Activated CD4-positive, alpha-beta T cell treated with anti-CD3 and anti-CD28 coated beads, Interleukin-2, Interleukin-6, amounts not matched to agents 100 ng/mL and 50 ng/mL, durations not matched to agents 16 hours and 8 hours (primary cell): ENCODE data around the gene ZFYVE28.
"Not testable (repeated sequence)": the region's sequence is repeated elsewhere in the genome, so short reads cannot be mapped to it uniquely, and the experiment has no call there.

Experiments
- DNase-seq: peaks from one replicate; pipeline ENCODE4 v3.0.0-alpha.2; 2020

ZFYVE28 gene

DNA sequence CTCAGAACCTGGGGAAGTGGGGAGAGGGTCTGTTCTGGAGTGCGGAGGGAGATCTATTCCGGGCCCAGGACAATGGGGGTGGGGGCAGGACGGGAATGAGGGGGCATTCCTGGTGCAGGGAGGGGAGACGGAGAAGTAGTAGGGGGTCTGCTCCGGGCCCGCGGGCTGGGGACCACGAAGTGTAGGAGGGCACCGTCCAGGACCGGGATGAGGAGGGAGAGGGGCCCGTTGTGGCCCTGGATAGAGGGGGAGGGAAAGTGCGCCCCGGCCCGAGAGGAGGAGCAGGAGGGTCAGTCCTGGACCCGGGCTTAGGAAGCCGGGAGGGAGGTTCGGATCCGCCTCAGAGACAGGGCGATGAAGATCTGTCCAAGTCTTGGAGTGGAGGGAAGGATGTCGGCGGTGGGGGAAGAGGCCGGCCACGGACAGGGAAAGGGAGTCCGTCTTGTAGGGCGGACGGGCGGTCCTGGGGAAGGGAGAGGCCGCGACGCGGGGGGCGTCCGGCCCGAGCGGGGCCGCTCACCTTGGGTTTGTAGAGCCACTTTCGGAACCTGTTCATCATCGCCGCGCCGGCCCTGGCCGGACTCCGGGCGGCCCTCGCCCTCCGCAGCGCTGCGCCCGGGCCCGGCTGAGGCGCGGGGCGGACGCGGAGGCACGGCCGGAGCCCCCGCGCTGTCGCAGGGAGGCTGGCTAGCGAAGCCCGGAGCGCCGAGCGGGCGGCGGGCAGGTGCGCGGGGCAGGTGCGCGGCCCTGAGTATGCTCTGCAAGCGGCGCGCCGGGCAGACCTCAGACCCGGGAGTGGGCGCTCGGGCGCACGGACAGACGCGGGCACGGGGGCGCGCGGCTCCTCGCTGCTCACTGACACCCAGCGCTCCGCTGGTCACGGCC lies at the start of gene ZFYVE28:
Gene ZFYVE28, minus strand, starts transcription at position 881 of the 885 bp plus-strand sequence. Its CDS starts 322 bp downstream, at position 559.
- DNase-seq: no peak

DNA sequence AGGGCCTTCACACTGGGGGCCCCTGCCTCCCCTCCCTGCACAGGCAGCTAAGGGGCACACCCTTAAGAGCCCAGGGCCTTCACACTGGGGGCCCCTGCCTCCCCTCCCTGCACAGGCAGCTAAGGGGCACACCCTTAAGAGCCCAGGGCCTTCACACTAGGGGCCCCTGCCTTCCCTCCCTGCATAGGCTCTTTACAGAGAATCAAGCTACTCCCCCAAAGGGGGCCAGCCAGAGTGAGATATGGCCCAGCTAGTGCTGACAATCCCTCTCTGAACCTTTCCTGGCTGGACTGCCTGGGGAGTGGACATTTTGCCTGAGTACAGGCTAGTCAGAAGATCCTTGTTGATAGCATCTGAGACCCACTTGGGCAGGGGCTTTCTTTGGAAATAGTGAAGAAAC lies 47.1 kb upstream of the ZFYVE28 start:
- DNase-seq: not testable (repeated sequence)

DNA sequence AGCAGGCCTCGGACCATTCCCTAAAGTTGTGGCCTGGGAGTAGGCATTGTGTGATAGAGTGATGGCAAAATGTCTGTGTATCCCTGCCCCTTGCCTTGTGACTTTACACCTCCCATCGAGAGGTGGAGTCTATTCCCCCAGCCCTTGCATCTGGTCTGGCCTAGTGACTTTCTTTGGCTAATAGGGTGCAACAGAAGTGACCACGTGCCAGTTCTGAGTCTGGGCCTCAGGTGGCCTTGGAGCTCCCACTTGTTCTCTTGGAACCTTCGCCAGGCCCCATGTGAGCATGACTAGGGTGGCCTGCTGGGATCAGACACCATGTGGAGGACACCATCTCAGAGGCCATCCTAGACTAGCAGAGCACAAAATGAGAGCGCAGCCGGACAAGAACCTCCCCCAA lies 46.6 kb upstream of the ZFYVE28 start:
- no peak for DNase-seq

DNA sequence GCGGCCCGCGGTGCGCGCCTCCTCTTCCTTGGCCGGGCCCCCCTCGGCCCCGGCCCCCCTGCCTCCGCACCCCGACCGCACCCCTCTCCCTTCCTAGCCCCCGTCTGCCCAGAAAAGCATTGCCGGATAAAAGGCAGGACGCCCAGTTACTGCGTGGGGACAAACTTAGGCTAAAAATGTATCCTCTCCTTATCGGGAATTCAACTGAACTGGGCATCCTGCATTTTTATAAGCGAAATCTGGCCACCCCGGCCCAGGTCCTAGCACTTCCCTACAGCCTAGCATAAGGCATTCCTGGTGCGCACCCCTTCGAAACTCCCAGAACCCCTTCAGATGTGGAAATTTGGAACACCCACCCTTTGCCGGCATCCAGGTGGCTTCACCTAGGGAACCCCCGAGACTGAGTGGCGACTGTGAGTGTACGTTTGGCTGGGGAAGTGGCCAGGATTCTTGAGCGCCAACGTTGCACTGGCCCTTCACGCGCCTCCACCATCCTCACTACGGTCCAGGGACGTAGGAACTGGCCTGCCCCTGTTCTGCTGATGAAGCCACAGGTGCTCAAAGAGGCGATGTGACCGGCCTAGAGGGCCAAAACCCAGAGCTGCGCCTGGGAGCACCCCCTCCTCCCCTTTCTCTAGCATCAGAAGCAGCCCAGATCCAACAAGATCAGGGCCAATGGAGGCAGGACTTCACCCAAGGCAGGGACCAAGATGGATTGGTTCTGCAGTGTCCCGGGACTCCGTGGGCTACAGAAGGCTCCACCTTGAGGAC lies 44.7 kb upstream of the ZFYVE28 start:
- DNase-seq: no peak

DNA sequence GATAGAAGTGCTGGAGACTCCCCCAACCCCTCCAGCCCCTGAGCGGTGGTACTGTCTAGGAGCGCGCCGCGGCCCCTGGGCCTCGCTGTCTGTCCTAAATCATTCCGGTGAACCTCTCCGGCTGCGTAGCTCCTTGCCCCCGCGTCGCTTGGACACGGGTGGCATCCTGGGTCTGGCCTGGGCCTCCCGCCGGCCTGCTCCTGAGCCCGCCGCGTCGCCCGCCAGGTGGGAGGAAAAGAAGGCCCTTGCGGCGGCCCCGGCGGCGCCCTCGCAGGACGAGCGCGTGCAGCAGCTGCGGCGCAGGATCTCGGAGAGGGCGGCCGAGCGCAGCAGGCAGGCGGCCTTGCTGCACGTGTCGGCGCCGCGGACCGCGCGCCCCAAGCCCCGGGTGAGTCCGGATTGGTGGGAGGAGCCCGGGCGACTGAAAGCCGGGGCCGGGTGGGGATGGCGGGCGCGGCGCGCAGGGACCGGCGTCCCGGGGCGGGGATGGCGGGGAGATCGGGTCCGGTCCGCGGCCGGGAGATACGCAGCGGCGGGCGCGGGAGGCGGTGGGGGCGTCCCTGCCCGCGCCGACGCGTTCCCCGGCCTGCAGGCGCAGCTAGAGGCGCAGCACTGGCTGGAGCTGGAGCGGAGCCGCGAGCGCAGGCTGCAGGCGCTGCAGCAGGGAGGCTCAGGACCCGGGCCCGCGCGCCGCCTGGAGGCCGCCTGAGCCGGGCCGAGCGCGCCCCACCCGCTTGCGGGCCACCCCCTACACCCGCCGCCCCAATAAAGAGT lies 44.0 kb upstream of the ZFYVE28 start:
- peak; percentile 77 for DNase-seq

DNA sequence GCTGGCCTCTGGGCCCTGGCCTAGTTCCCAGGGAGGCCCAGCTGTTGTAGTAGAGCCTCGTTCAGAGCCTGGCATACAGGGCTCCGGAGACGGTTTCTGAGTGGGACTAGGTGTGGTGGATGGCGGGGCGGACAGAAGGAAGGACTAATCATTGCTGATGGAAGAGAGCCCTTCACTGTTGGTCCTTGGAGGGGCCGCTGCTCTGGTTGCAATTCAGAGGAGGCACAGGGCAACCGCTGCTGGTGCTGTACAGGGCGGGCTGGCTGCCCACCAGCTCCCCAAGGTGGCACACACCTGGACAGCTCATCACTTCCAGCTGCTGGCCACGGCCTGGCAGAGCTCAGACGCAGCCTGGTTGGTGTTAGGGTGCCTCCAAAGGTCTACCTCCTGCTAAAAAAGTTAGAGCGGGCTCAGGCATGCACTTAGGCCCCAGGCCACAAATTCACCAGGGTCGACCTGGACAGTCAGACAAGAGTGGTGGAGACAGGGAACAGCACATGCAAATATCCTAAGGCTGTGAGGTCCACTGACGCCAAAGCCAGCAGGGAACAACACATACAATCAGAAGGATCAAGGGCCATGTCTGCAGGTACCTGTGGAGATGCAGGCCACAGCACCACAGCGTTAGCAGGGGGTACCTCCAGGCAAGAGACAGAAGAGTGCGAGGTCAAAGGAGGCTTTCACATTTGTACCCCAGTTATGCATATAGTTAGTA lies 43.0 kb upstream of the ZFYVE28 start:
- no peak for DNase-seq

DNA sequence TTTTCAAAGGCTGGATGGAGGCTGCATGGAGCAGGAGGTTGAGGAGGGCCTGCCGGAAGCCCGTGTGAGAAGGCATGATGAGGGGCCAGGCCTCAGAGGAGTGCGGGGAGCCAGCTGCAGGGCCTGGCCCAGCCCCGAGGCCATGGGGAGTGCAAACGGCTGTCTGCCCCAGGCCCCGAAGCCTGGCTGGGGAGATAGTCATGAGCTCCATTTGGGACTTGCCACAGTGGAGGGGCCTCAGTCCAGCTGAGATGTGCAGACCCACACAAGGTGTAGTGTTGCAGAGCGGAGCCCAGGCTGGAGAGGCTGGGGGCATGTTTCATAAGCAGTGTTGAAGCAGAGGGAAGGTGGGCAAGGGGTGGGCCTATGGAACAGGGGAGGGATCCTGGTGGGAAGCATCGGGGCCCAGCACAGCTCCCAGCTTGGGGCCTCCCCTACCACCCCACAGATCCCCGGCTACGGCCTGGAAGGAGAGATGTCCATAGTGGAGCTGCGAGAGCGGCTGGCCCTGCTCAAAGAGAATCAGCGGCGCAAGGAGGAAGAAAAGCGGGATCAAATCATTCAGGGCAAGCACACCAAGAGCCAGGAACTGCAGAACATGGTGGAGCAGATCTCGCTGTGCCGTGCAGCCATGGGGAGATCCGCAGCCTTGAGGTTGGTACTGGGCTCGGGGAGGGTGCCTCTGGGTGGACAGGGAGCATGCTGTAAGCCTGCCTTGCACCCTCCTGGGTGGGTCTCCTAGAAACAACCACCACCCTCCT lies 41.3 kb upstream of the ZFYVE28 start:
- no peak for DNase-seq

DNA sequence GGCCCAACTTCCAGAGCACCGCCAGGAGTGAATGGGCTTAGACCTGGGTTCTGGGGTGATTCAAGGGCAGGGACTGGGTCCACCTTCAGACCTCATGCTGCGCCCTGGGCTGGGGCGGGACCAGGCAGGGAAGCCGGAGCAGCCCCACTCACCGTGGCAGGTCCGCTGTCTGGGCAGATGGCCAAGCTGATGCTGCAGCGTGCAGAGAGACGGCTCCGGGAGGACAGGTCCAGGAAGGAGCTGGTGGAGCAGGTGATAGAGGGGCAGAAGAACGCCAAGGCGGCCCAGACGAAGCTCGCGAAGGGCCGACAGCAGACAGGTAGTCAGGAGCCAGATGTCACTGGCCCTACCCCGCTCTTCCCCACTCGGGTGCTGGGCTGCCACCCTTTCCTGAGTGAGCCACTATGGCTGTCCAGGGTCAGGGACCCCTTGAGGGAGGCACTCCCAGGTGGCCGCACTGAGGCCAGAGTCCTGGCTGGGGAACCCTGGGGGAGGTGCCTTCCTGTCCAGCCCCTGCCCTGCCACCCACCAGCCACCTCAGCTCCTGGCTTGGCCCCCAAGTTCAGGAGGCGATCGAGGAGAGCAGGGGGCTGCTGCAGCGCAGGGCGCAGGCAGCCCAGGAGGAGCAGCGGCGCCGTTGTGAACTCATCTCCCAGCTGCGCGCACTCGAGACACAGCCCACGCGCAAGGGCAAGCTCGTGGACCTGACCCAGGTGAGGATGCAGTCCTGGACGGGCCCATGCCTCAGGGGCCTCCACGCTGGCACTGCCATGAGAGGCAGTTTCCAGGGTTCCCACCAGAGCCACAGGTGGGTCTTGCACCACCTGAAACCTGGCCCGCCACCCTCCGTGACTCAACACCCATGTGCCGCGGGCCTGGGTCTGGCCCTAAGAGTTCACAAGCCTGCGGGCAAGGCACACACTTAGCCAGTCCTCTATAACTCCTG lies 40.4 kb upstream of the ZFYVE28 start:
- DNase-seq: no peak

DNA sequence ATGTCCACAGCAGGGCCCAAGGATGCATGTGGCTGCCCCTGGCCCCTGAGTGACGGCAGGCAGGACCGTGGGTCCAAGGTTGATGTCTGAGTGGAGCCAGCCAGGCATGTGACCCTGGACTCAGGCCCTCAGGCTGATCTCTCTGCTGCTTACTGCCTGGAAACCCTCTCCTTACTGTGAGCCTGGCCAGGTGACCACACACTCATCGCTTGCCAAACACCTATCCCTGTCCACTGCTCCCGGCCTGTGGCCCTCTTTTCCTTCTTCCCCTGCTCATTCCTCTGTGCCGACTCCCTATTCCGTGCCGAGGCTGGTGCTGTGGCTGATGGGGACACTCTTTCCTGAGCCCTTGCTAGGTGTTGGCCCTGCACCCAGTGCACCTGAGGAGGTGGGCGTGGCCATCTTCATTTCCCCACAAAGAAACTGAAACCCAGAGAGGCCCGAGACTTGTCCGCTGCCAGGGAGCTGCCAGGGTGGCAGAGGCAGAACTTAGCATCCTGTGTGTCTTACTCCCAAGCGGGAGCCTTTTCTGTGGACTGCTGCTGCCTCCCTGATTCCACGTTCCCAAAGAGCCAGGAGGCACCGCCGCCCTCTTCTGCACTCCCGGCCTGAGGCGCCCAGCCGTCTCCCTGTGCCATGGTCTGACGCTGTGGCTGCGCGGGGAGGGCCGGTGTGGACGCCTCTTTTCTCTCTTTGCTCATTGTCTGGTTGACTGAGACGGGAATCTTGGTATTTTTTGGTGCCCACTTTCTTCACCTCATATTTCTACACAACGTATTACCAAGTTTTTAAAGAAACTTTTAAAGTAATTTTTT lies 39.2 kb upstream of the ZFYVE28 start:
- no peak for DNase-seq

DNA sequence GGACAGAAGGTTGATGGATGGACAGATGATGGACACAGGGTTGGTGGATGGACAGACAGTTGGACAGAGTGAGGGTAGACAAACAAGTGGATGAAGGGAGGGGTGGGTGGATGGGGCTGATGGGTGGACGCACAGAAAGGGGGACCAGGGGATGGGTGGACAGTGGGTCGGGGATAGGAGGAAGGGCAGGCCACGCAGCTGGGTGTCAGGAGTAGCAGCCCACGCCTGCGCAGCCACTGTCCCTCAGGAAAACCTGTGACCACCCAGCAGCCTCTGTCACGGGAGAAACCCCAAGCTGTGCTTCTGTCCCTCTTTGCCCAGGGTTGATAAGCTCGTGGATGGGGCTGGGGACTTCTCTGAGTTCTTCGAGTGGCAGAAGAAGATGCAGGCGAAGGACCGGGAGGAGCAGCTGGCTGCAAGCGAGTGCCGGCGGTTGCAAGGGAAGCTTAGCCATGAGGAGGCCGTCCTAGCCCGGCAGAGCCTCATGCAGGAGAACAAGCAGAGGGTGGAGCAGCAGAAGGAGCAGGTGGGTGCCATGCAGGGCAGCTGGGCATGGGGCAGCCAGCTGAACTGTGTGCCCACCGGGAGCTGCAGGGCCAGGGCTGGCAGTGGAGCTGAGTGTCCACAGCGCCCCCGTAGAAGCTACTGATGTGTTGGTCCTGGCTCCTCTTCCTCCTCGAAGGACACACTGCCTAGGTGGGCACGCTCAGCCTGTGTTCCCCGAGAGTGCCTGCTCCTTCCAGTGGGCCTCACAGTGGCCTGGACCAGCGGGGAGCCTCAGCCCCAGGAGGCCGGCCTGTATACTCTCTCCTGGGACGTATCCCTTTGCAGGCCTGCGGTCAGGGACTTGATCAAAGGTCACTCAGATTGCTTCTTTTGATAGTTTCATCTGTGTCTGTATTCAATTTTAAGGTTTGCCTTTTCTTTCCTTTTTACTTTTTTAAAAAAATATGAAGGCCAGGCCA lies 33.7 kb upstream of the ZFYVE28 start:
- DNase-seq: no peak

DNA sequence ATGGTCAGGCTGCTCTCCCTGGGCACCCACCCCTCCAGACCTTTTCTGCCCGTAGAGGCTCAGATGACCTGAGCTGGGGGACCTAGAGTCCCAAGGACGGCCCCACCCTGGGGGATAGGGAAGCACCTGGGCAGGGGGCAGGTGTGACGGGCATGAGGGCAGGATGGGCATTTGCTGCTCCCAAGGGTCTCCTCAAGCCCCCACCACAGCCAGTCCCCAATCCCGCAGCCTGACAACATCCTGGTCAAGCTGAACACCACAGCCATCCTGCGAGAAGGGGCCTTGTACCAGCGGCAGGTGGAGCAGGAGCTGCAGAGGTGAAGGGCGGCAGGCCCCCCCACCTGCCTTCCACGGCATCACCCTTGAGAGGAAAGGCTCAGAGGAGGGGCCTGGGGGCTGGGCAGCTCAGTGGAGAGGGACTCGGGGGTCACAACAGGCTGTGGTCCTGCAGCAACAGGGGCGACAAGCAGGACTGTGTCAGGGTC lies 32.6 kb upstream of the ZFYVE28 start:
- no peak for DNase-seq

DNA sequence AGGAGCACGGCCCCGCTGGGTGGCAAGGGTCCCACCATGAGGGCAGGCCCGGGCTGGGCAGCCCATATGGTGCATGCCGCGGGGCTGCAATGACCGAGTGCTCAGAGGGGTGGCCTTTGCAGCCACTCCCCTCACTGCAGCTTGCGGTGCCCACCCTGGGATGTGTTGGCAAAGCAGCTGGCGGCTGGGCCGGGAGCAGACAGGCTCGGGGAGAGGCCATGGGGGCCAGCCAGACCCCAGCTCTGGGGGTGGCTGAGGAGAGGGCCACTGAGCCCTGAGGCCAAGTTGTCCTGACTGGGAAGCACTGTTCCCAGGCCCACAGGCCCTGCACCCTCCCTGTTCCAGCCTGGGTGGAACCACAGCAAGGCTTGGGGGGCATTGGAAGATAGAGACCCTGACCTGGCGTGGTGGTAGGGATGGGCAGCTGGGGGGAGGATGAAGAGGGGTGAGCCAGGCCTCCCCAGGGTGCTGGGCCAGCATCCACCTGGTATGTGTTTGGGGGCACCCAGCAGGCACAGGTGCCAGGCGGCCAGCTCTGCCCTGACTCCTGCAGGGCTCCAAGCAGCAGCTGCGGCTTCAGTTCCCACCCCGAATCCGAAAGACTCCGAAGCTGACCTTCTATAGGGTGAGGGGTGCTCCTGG lies 32.1 kb upstream of the ZFYVE28 start:
- no peak for DNase-seq

DNA sequence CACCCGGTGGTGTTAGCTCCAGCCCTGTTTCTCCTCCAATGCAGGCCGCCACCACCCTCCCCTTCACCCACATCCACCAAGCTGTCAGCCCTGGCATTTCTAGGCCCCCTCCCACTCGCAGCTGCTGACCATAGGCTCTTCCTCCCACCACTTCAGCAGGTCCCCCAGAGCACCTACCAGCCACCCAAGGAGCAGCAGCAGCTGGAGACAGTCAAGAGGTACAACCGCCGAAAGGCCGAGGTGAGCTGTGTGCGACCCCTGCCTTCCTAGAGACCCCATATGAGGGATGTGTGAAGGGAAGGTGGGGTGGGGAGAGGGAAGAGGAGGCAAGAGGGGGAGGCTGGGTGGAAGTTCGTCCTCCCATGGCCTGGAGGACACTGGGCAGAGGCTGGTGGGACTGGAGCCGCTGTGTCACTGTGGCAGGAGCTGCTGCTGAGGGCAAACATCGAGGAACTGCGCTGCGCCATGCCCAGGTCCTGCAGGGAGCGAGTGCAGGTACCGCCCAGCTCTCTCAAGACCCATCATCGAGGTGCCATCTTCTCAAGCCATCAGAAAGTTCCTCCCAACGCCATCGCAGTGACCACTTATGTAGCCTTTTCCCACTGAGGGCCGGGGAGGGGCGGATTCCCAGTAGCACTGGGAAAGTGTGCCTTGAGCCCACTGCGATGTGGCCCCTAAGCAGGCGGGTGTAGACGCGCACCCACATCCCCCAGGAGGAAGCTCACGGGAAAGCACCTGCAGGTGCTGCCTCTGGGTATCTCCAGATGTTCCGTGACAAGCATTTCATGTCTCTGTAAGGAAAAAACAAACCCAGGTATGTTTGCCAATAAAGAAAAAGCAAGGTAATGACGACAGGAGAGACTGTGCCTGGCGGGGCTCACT lies 31.3 kb upstream of the ZFYVE28 start:
- no peak for DNase-seq

DNA sequence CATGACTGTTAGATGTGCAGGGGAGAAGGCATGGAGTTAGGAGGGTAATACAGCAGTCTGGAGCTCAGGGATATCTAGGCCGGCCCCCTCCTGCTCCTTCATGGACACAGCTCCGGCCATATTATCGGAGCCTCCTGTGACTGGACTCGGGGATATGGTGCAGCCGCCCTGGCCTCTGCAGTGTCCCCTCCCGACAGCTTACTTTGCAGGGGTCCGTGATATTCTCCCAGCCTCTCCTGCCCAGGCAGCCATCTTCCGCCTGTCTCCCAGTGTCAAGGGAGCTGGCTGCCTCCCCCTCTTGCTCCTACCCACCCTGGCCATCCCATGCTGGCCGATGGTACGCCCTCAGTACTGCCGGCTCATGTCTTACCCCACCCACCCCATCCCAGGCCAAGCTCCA lies 30.6 kb upstream of the ZFYVE28 start:
- no peak for DNase-seq

DNA sequence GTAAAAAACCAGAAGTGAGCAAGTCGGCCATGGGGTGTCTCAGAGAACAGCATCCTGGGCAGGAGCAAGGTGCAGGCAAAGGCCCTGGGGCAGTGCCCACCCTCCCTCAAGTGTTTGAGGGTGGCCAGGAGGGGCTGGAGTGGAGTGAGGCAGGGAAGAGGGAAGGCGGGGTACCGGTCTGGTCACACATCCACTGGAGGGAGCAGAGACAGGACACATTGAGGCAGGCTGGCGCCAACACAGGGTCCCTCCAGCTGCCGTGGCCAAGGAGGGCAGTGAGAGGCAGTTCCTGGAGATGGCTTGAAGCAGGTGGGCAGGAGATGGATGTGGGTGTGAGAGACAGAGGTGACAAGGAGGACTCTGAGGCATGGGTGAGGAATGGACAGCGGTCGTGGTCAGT lies 30.1 kb upstream of the ZFYVE28 start:
- DNase-seq: no peak

DNA sequence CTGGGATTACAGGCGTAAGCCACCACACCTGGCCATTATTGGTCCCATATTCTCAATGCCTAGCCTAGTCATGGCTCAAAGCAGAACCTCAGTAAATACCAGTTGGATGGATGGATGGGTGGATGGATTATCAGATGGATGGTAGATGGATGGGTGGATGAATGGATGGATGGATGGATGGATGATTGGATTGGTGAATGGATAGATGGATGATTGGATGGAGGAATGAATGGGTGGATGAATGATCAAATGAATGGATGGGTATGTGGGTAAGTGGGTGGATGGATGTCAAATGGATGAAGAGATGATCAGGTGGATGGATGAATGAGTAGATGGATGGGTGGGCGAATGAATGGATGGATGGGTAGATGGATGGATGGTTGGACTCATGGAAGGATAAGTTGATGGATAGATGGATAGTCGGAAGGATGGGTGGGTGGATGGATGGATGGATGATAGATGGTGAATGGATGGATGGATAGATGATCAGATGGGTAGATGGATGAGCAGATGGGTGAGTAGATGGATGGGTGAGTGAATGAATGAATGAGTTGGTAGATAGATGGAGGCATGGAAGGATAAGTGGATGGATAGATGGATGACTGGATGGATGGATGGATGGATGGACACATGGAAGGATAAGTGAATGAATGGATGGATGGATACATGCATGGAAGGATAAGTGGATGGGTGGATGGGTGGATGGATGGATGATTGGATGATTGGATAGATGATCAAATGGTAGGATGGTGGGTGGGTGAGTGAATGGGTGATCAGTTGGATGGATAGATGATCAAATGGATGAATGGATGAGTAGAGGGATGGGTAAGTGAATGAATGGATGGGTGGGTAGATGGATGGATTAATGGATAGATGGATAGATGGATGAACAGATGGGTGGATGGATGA lies 28.5 kb upstream of the ZFYVE28 start:
- DNase-seq: no peak
